Cardiac muscle cell (in vitro differentiated cells and primary cell): Measurements from ENCODE around the gene TSPAN31. TPM values are rescaled to one million over a fixed set of nuclear protein-coding genes. Genes with fewer than 3 reads are reported as not detected.

ENCODE experiments used
- DNase-seq, 2 donors: peaks; one replicate each; pipeline versions ENCODE4 v3.0.0 to v3.0.0-alpha.2; 2010 to 2017; ENCODE audit warnings: low read depth in 1 of 2, low spot score in 1 of 2
- H3K27ac ChIP-seq: fragments of 200-600 bp; sonication (generic); 2 replicates; pipeline ENCODE4 v1.5.1; 2016
- H3K27me3 ChIP-seq: fragments of 200-600 bp; sonication (generic); 2 replicates; pipeline ENCODE4 v1.6.0; 2016; ENCODE audit warnings: control low read depth
- H3K36me3 ChIP-seq: fragments of 200-600 bp; sonication (generic); 2 replicates; pipeline ENCODE4 v1.5.1; 2016; ENCODE audit warnings: control low read depth
- H3K4me1 ChIP-seq: fragments of 200-600 bp; sonication (generic); 2 replicates; pipeline ENCODE4 v1.8.1; 2017; ENCODE audit warnings: low read depth, mild to moderate bottlenecking, mixed run types
- H3K4me3 ChIP-seq: fragments of 200-600 bp; sonication (generic); 2 replicates; pipeline ENCODE4 v1.5.1; 2016; ENCODE audit warnings: mild to moderate bottlenecking
- H3K9me3 ChIP-seq: fragments of 200-600 bp; sonication (generic); 2 replicates; pipeline ENCODE4 v1.5.1; 2017; ENCODE audit warnings: low read depth, mild to moderate bottlenecking, control low read depth
- polyA plus RNA-seq: library from polyadenylated mRNA; unstranded; fragments of >200 nt; fragmentation: Nextera tagmentation; extraction: Ambion mirVana; gene quantifications from 2 replicates; pipeline ENCODE4 v1.2.1, GENCODE V29; 2016
- total RNA-seq: library from RNA; depleted of rRNA; stranded (reverse); fragments of >200 nt; gene quantifications from 2 replicates; pipeline ENCODE4 v1.2.3, GENCODE V29; 2016
- TF ChIP-seq, protein P1 (sequence below): IDR thresholded peaks from 2 replicates; pipeline ENCODE4 v1.5.1; 2012; ENCODE audit warnings: low read depth, mild to moderate bottlenecking, low read length

TSPAN31 gene
- 41.7 and 65.9 TPM in 2 replicates for total RNA-seq
- 66.3 and 73.4 TPM in 2 replicates for polyA plus RNA-seq

DNA sequence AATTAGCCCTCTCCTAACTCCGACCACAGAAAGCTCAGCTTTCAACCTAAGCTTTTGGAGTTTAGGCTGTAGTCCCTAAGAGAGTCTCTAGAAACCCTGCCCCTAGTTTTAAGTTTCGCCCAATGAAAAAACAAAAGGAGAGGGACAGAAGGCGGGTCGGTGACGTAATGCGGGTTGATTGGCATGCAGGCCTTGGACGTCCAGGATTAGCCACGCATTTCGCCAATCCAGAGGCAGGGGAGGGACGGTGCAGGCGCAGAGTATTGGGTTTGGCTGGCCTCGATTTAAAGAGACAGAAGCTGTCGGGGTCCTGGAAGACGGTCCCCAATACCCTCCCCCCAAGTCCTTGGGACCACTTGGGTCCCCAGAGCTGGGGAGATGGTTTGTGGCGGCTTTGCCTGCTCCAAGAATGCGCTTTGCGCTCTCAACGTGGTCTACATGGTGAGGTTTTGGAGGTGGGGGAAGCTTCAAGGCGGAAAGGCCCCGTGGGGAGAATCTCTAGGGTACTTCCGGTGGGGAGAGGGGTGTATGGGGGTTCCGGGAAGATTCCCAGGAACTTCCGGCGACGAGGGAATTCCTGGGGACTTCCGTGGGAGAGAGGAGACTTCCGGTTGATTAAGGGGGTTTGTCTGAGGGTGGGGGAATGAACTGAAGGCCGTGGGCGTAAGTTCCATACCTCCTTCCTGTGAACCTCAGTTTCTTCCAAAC is at the start of gene TSPAN31:
Gene TSPAN31 (plus strand): TSS at position 263 of the 708 bp plus-strand sequence. CDS start 116 bp downstream, at position 379.
- Histone ChIP-seq H3K27me3 (peaks cover 36% of the 10 kb centered on the region), H3K27ac (peak within 1 kb of the TSS; percentile 78), H3K36me3 (peaks cover 23% of the 10 kb centered on the region), H3K9me3 (no peaks in the 10 kb centered on the region), H3K4me3 (peak within 1 kb of the TSS; percentile 48), H3K4me1 (no peaks in the 10 kb centered on the region)
- DNase-seq, result peak; percentile 98 to 99
- TF ChIP-seq, protein P1, sequence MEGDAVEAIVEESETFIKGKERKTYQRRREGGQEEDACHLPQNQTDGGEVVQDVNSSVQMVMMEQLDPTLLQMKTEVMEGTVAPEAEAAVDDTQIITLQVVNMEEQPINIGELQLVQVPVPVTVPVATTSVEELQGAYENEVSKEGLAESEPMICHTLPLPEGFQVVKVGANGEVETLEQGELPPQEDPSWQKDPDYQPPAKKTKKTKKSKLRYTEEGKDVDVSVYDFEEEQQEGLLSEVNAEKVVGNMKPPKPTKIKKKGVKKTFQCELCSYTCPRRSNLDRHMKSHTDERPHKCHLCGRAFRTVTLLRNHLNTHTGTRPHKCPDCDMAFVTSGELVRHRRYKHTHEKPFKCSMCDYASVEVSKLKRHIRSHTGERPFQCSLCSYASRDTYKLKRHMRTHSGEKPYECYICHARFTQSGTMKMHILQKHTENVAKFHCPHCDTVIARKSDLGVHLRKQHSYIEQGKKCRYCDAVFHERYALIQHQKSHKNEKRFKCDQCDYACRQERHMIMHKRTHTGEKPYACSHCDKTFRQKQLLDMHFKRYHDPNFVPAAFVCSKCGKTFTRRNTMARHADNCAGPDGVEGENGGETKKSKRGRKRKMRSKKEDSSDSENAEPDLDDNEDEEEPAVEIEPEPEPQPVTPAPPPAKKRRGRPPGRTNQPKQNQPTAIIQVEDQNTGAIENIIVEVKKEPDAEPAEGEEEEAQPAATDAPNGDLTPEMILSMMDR, result no peak

DNA sequence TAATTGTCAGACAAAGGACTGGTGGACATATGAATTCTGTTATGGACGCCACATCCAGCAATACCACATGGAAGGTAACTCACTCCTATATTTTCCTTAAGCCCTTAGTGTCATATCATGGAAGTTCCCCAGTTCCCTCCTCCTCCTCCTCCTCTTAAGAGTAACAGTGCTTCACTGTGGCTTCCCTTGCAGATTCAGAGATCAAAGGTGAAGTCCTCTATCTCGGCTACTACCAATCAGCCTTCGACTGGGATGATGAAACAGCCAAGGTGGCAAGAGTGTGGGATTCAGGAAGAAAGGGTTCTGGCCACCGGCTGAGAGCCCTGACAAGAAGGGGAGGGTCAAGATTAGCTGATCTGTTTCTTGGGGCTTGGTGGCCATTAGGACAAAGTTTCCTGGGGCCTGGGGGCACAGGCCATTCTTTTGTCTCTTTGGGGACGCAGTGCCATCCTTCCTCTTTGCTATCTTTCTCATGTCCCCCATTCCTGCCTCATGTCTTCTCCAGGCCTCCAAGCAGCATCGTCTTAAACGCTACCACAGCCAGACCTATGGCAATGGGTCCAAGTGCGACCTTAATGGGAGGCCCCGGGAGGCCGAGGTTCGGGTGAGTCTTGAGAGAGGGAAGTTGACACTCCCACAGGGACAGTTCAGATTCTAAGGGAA is 48.9 kb upstream of the TSPAN31 start:
- TF ChIP-seq, protein P1, result no peak
- Histone ChIP-seq H3K9me3 (no peaks in the 10 kb centered on the region), H3K36me3 (peaks cover 6% of the 10 kb centered on the region), H3K4me1 (no peaks in the 10 kb centered on the region), H3K4me3 (no peak overlapping the region), H3K27ac (no peak overlapping the region), H3K27me3 (no peaks in the 10 kb centered on the region)
- DNase-seq, result no peak

DNA sequence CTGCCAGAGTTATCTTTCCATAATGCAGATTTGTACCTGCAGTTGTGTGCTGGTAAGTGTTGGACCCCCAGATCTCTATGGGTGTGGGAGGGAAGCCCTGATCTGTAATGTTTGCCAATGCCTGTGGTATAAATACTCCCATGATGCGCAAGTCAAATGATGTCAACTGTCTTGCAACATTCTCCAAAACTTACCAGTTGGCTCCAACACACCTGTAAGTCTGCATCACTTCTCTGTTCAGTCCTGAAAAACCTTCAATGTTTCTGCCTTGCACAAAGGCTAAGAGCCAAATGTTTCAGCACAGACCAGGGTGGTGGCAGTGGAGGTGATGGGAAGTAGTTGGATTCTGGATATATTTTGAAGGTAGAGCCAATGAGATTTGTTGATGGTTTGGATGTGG is 47.8 kb upstream of the TSPAN31 start:
- TF ChIP-seq, protein P1, result no peak
- Histone ChIP-seq H3K27ac (no peak overlapping the region), H3K9me3 (no peaks in the 10 kb centered on the region), H3K36me3 (peaks cover 6% of the 10 kb centered on the region), H3K27me3 (no peaks in the 10 kb centered on the region), H3K4me1 (no peaks in the 10 kb centered on the region), H3K4me3 (no peak overlapping the region)
- no peak for DNase-seq

- no peak overlapping the region for H3K27ac ChIP-seq
- DNase-seq, result no peak
- H3K4me1 ChIP-seq, result no peaks in the 10 kb centered on the region
- H3K36me3 ChIP-seq, result peaks cover 6% of the 10 kb centered on the region
- H3K4me3 ChIP-seq, result no peak overlapping the region
- H3K27me3 ChIP-seq, result no peaks in the 10 kb centered on the region
- H3K9me3 ChIP-seq, result no peaks in the 10 kb centered on the region
- TF ChIP-seq, protein P1, result no peak
These were observed 46.4 kb upstream of the TSPAN31 start for GRCh38 chr12:57698414-57698813.

DNA sequence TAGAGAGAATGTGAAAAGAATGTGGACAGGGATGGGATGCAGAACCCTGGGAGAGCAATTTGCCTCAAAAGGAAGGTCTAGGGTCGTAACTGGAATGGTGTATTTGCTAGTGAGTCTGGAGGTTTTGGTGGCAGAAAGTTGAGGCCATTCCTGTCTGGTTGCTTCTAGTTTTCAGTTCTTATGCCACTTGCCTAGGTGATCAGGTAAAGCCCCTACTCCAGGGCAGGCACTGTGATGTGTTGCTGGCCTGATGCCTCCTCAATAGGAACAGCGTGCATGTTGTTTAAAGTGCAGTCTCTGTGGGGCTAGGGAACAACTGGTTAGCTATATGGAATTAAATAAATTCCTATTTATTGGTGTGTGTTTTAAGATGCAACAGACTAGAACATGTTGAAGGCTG is 44.5 kb upstream of the TSPAN31 start:
- Histone ChIP-seq H3K4me1 (no peaks in the 10 kb centered on the region), H3K27ac (no peak overlapping the region), H3K27me3 (no peaks in the 10 kb centered on the region), H3K9me3 (no peaks in the 10 kb centered on the region), H3K4me3 (no peak overlapping the region), H3K36me3 (peaks cover 6% of the 10 kb centered on the region)
- TF ChIP-seq, protein P1, result no peak
- no peak for DNase-seq
